Tibial nerve (tissue), 4 donors: ENCODE results near the gene TPRG1L. TPM values are rescaled to one million over a fixed set of nuclear protein-coding genes. Genes with fewer than 3 reads are reported as not detected.

Source experiments
- DNase-seq, 2 donors: peaks; one replicate each; pipeline ENCODE4 v3.0.0-alpha.2; 2019; ENCODE audit warnings: low spot score in 2 of 2
- H3K27ac ChIP-seq, 4 donors: fragments of 200-600 bp; sonication (generic) in 3 of 4; one replicate each; pipeline ENCODE4 v1.5.1; 2017 to 2019; ENCODE audit warnings: mild to moderate bottlenecking in 1 of 4
- H3K27me3 ChIP-seq, 2 donors: fragments of 200-600 bp; sonication (generic) in 1 of 2; one replicate each; pipeline versions ENCODE4 v1.5.1 to v1.6.0; 2017 to 2019
- H3K36me3 ChIP-seq, 3 donors: fragments of 200-600 bp; sonication (generic); one replicate each; pipeline ENCODE4 v1.5.1; 2018 to 2019
- H3K4me1 ChIP-seq, 4 donors: fragments of 200-600 bp; sonication (generic) in 3 of 4; one replicate each; pipeline ENCODE4 v1.5.1; 2017 to 2019
- H3K4me3 ChIP-seq, 4 donors: fragments of 200-600 bp; sonication (generic) in 3 of 4; one replicate each; pipeline ENCODE4 v1.5.1; 2017 to 2019; ENCODE audit warnings: mild to moderate bottlenecking in 1 of 4, moderate library complexity in 1 of 4
- H3K9me3 ChIP-seq, 4 donors: fragments of 200-600 bp; sonication (generic) in 3 of 4; one replicate each; pipeline ENCODE4 v1.5.1; 2017 to 2019
- EP300 ChIP-seq, 2 donors: sonication (generic); formaldehyde crosslinking; IDR thresholded peaks; one replicate each; pipeline ENCODE4 v1.6.1; 2017; ENCODE audit warnings: antibody characterized with exemption in 2 of 2, mild to moderate bottlenecking in 1 of 2
- POLR2A ChIP-seq, 2 donors: fragments of 450-650 bp; IDR thresholded peaks; one replicate each; pipeline ENCODE4 v1.6.1; 2017; ENCODE audit warnings: antibody characterized with exemption in 2 of 2, mild to moderate bottlenecking in 2 of 2, moderate library complexity in 2 of 2
- WGBS, 2 donors: methylation state at CpG; one replicate each; pipeline ENCODE4 v1.1.5; 2018; 5-methylcytosine and 5-hydroxymethylcytosine counted together
- total RNA-seq, 4 donors: library from RNA; depleted of rRNA; stranded (reverse); fragments of >200 nt; gene quantifications; one replicate each; pipeline ENCODE4 v1.1.0, GENCODE V29; 2016
- TF ChIP-seq, protein P1 (sequence below), 5 experiments: fragments of 200-600 bp in 3 of 5; fragments of 450-650 bp in 2 of 5; sonication (generic) in 3 of 5; IDR thresholded peaks; one replicate each; pipeline ENCODE4 v1.5.1; 2016 to 2019; ENCODE audit warnings: antibody characterized with exemption in 5 of 5, mild to moderate bottlenecking in 3 of 5, moderate library complexity in 2 of 5

Gene TPRG1L
- total RNA-seq, 4 donors from 2014 or later: 26.7 to 39.8 (median 34.7) TPM

DNA sequence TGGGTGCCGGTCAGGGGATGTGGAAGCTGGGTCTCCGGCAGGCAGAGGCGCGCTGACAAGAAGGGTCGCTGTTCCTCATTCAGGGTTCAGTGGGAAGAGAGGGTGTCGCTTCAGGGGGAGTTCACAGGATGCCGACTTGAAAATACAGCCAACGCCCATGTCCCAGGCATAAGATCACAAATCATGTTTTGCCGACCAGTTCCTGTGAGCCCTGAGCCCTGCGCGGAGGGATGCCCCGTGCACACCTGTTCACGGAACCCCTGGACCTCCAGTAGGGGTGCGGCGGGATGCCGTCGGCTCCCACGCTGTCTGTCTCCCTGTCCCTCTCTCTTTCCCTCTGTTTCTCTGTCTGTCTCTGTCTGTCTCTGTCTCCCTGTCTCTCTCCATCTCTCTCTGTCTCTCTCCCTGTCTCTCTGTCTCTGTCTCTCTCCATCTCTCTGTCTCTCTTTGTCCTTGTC, 54.3 kb downstream of the TPRG1L start:
- TF ChIP-seq POLR2A (IDR thresholded peaks at IDR 0.05) (no peak), EP300 (IDR thresholded peaks at IDR 0.05) (no peak)
- TF ChIP-seq, protein P1, sequence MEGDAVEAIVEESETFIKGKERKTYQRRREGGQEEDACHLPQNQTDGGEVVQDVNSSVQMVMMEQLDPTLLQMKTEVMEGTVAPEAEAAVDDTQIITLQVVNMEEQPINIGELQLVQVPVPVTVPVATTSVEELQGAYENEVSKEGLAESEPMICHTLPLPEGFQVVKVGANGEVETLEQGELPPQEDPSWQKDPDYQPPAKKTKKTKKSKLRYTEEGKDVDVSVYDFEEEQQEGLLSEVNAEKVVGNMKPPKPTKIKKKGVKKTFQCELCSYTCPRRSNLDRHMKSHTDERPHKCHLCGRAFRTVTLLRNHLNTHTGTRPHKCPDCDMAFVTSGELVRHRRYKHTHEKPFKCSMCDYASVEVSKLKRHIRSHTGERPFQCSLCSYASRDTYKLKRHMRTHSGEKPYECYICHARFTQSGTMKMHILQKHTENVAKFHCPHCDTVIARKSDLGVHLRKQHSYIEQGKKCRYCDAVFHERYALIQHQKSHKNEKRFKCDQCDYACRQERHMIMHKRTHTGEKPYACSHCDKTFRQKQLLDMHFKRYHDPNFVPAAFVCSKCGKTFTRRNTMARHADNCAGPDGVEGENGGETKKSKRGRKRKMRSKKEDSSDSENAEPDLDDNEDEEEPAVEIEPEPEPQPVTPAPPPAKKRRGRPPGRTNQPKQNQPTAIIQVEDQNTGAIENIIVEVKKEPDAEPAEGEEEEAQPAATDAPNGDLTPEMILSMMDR (IDR thresholded peaks at IDR 0.05): no peak
- no peak overlapping the region for H3K4me3 ChIP-seq
- DNase-seq: no peak

More for the DNA sequence above, 54.3 kb downstream of the TPRG1L start:
- H3K27me3 ChIP-seq: peaks cover 0 to 36% of the 10 kb centered on the region in 2 donors
- 63 to 81% methylated on average over 18 of the region's 18 CpGs for WGBS, 2 donors
- no peak overlapping the region for H3K27ac ChIP-seq
- H3K9me3 ChIP-seq: no peaks in the 10 kb centered on the region
- peaks cover 0 to 3% (median 0%) of the 10 kb centered on the region in 4 donors for H3K4me1 ChIP-seq
- no peaks in the 10 kb centered on the region for H3K36me3 ChIP-seq

Other genes starting within 250 kb of the TPRG1L start
- 10 to 100 TPM; 10.0 to 19.2 (median 17.1) TPM for gene ARHGEF16, start 170.3 kb upstream of the TPRG1L start, total RNA-seq
- gene MEGF6, start 13.5 kb upstream of the TPRG1L start, total RNA-seq: 10 to 100 TPM; 25.3 to 63.3 (median 42.8) TPM
- gene WRAP73, start 25.1 kb downstream of the TPRG1L start, total RNA-seq: 10 to 100 TPM; 11.1 to 17.1 (median 12.9) TPM
- gene TP73, start 27.5 kb downstream of the TPRG1L start, total RNA-seq: under 1 TPM in 1 of 4 donors, not detected in 3; 0.30 TPM
- not detected for gene CCDC27, start 127.4 kb downstream of the TPRG1L start, total RNA-seq
- 10 to 100 TPM in 1 of 4 donors, not detected in 3; 23.1 TPM for gene SMIM1, start 147.7 kb downstream of the TPRG1L start, total RNA-seq
- gene LRRC47, start 171.5 kb downstream of the TPRG1L start, total RNA-seq: 10 to 100 TPM; 40.8 to 46.3 (median 42.6) TPM
- gene CEP104, start 232.2 kb downstream of the TPRG1L start, total RNA-seq: 10 to 100 TPM; 41.5 to 68.6 (median 48.0) TPM
- gene DFFB, start 232.5 kb downstream of the TPRG1L start, total RNA-seq: 10 to 100 TPM in 3 of 4 donors, 1 to 10 TPM in 1; 7.0 to 17.7 (median 15.2) TPM